ENCODE data around the gene IMPA2. TPM values are rescaled to one million over a fixed set of nuclear protein-coding genes. Genes with fewer than 3 reads are reported as not detected.
"Not testable (repeated sequence)": the region's sequence is repeated elsewhere in the genome, so short reads cannot be mapped to it uniquely, and the experiment has no call there.

Gene IMPA2
- total RNA-seq, 1 experiment from 2014 or later, result 18.2 TPM

GRCh38 chr18:12048010-12048826 is 66.9 kb downstream of the IMPA2 start:
- DNase-seq (ENCODE audit: low read depth), result peak; percentile 69

GRCh38 chr18:12048827-12049175 is 67.5 kb downstream of the IMPA2 start:
- peak; percentile 20 for DNase-seq (ENCODE audit: low read depth)

DNA sequence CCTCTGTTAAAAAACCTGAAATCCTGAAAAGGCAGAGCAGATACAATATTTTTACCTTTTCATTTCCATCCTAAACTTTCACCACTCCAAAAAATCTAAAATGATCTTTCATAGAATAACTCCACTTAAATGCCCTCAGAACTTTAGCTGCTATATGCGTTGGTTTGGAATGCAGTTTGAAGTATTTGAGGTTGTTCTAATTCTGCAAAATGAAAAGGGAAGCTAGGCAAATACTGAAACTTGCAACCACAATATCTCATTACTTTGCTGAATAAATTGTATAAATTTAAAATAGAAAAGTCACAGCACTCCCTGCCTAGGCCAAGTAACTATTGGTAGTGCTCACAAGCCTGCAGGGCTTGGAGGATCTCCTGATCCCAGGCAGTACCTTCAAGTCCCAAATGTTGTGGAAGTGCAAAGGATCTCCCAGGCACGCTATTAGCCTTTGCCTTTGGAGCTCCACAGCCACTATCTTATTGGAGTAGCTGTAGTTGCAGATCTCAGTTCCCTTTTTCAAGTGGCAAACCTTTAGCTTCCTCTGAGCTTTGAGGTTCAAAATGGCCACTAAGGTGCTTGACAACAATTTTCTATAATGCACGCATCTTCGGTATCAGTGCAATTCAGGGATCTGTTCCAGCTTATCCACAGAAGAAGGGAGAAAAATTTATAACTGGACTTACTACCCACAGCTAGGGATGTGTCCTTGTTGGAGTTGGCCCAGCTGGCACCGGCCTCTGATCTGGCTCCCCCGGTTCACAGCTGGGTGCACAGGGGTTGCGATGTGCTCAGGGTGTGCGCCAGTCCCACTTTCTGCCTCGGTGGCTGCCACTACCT is 68.9 kb downstream of the IMPA2 start:
- no peak for DNase-seq (ENCODE audit: low read depth)

DNA sequence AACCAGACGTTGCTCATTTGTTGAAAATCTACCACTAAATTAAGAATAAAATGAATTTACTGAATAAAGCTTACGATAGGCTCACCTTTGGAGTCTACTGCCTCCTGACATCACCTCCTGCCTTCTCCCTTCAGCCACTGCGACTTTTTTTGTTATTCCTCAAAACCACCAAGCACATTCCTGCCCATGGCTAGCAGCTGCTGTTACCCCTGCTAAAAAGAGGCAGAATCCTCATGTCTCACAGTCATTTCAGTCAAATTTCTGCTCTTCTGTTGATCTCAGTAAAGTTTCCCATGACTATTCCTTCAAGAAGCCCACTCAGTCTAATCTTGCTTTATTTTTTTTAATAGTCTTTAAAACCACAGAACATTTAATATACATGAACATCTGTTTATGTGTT is 71.6 kb downstream of the IMPA2 start:
- no peak for DNase-seq (ENCODE audit: low read depth)

DNA sequence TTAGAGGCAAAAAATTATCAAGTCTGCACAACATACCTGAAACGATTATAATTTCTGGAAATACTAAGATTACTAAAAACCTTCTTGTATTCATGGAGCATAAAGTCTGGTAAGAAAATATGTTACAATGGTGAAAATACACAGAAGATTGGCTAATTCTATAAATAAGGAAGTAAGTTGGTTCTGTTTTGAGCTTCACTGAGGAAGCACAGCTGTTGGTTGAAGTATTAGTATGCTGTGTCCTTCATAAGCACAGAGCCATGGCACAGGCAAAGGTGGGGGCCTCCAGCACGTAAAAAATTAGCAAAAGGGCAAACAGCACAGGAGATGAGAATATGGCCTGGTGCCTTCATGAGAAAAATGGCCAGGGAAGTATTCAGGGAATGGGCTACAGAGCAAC is 72.0 kb downstream of the IMPA2 start:
- no peak for DNase-seq (ENCODE audit: low read depth)

DNA sequence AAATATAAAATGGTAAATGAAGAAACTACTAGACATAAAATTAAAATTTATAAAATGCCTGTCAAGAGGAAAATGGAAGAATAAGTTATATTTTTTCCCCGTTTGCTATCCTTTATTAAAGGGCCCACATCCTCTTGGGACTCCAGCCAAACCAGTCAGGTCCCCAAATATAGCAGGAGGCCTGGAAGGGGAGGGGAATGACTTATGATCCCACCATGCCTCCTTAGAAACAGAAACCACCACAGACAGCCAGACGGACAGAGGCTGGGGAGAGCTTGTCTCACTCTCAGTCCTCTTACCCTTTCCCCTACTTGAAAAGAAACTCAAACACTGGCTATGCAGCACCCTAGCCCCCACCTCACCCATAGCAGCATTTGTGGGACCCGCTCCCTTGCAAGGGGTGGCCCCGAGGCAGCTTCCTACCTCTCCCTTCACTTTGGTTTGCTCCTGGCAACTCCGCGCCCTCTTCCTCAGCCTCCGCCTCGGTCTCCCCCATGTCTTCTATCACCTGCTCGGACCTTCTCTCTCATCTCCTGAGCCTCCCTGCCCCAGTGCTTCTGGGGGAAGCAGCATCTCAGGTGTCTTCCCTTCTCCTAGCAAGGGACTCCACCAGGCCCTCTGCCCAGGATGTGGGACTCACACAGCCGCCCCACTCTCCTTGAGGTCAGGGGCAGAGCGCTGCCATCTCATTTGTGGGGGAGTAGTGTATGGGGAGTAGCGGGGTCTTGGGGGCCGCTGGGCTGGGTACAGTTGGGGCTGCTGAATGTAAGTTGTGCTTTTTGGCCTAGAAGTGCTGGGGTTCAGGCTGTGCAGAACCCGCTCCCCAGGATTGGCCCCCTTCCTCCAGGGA is 75.0 kb downstream of the IMPA2 start:
- DNase-seq (ENCODE audit: low read depth), result no peak

- DNase-seq (ENCODE audit: low read depth), result no peak
Measured at GRCh38 chr18:12056884-12057402, 75.6 kb downstream of the IMPA2 start.

- no peak for DNase-seq (ENCODE audit: low read depth)
Measured at GRCh38 chr18:12057419-12058039, 76.2 kb downstream of the IMPA2 start.

DNA sequence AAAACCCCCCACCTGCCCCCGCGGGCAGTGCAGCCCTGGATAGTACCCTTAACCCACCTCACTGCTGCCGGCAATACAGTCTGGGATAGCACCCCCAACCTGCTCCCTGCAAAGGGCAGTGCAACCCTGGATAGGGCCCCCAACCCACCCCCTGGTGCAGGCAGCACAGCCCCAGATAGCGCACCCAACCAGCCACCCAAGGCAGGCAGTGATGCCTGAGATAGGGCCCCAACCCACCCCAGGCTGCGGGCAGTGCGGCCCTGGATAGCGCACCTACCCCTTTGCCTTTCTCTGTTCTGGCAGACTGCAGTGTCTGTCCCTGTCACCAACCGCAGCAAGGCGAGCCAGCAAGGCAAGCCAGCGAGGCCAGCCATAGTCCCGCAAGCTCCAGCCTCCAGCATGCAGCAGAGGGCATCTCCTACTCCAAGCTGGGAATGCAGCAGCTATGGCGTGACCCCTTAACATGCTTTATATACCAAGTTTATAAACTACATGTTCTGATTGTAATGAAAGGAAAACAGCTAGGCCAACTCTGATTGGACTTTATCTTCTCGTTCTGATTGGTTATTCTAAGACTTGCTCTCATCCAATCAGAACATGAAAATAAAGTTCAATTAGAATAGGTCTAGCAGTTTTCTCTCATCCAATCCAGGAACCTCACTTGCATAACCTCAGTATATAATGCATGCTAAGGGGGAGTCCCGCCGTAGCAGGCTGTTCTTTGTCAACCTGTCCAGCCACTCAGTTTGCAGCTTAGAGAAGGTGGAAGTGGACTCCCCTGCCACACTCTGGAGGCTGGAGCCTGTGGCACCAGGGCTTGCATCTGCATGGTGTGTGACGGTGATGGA is 78.3 kb downstream of the IMPA2 start:
- no peak for DNase-seq (ENCODE audit: low read depth)

- peak; percentile 74 for DNase-seq (ENCODE audit: low read depth)
Measured at GRCh38 chr18:12060182-12060870, 79.0 kb downstream of the IMPA2 start.

DNA sequence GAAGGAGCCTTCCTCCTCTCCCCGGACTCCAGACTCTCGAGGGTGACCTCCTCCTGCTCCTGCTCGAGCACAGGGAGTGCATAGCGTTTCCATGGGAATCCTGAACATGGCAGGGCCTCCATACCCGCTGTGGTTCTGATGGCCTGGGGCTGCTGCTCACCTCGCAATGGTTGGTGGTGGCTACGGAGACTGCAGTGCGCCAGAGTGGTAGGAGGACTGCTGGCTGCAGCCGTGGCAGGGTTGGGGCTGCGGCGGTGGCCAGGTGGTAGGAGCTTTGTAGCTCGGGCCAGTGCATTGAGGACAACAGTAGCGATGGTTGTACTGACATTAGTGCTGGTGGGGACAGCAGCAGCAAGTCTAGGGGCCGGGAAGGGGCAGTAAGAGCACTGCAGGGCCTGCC is 80.4 kb downstream of the IMPA2 start:
- no peak for DNase-seq (ENCODE audit: low read depth)

GRCh38 chr18:12062974-12063373 is 81.7 kb downstream of the IMPA2 start:
- DNase-seq (ENCODE audit: low read depth), result no peak

GRCh38 chr18:12064086-12064763 is 82.9 kb downstream of the IMPA2 start:
- no peak for DNase-seq (ENCODE audit: low read depth)

- no peak for DNase-seq (ENCODE audit: low read depth)
Measured at GRCh38 chr18:12065397-12065796, 84.1 kb downstream of the IMPA2 start.

- no peak for DNase-seq (ENCODE audit: low read depth)
Measured at GRCh38 chr18:12066910-12067511, 85.7 kb downstream of the IMPA2 start.

GRCh38 chr18:12067671-12068070 is 86.4 kb downstream of the IMPA2 start:
- DNase-seq (ENCODE audit: low read depth), result no peak

GRCh38 chr18:12068316-12068949 is 87.1 kb downstream of the IMPA2 start:
- DNase-seq (ENCODE audit: low read depth), result not testable (repeated sequence)

DNA sequence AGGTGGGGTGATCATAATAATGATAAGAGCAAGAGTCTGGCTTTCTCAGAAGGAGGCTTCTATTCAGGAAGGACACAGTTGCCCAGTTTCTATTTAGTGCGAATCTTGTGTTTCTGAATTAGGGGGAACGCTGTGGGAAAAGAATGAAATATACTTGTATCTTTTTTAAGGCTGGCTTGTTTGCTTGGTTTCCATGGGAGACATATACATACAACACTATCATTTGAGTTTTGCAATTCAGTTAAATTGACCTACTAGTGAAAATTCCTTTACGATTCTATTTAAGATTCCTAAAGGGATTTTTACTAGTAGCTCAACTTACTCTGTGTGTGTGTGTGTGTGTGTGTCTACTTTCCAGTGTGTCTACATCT is 87.6 kb downstream of the IMPA2 start:
- no peak for DNase-seq (ENCODE audit: low read depth)

All from Daoy (cell line).